ENCODE results near the gene SNX25. TPM values are rescaled to one million over a fixed set of nuclear protein-coding genes. Genes with fewer than 3 reads are reported as not detected.

SNX25 gene
- total and polyA plus RNA-seq, 2 of the 13 experiments (the other 11 are each of a cell fraction or from before 2014, with no cell fraction given): 23.4 to 23.5 TPM

- CTCF ChIA-PET (ENCODE audit: low intra/inter-chr PET ratio, low total read pairs): no interaction called here
- H3K27me3 ChIP-seq (ENCODE audit: control insufficient read depth in 1 of 2, insufficient read depth in 2 of 2, low read length in 2 of 2): no peaks in the 10 kb centered on the region
- DNase-seq (ENCODE audit: low spot score) (no peak), FAIRE-seq (no peak), ATAC-seq (no peak)
- intact Hi-C loops (cut with micrococcal nuclease; ENCODE audit: unreplicated experiment) (no loop called here), in situ Hi-C loops (cut with HindIII; ENCODE audit: extremely low pct_ligation_motif_present, low pct_unique_long_range_greater_than_20kb) (no loop called here)
- H2AFZ ChIP-seq (ENCODE audit: low read length): no peak overlapping the region
- no TSS peak for BruUV-seq (replicated peaks)
- POLR2A ChIA-PET: no interaction called here
- peaks cover 18% of the 10 kb centered on the region for H3K4me1 ChIP-seq (ENCODE audit: insufficient read depth, low read length)
- no peak overlapping the region for H3K4me3 ChIP-seq (replicated peaks in 1 of 3; ENCODE audit: insufficient read depth in 1 of 3, low read depth in 2 of 3, low read length in 3 of 3)
- no peaks in the 10 kb centered on the region for H3K36me3 ChIP-seq (replicated peaks in 1 of 2; ENCODE audit: control insufficient read depth in 1 of 2, insufficient read depth in 2 of 2, low read length in 2 of 2)
- H3K9me3 ChIP-seq (ENCODE audit: low read length): no peaks in the 10 kb centered on the region
- peaks cover 2% of the 10 kb centered on the region for H3K79me2 ChIP-seq (ENCODE audit: insufficient read depth, low read length)
- H4K20me1 ChIP-seq (ENCODE audit: insufficient read depth, low read length): no peaks in the 10 kb centered on the region
- no peak overlapping the region for H3K27ac ChIP-seq (ENCODE audit: extremely low read length, insufficient read depth, low read length)
- WGBS (ENCODE audit: low lambda C conversion rate): 95% methylated on average over 6 of the region's 6 CpGs
- no peak for TF ChIP-seq NFE2L1 (CRISPR knock-in tag; IDR thresholded peaks at IDR 0.05; ENCODE audit: borderline replicate concordance)
- no peak overlapping the region for H3K4me2 ChIP-seq (ENCODE audit: low read depth, low read length)
- H3K9ac ChIP-seq (ENCODE audit: insufficient read depth, low read depth, low read length): no peak overlapping the region
Observed at GRCh38 chr4:185390941-185391340, 181.5 kb downstream of the SNX25 start.

DNA sequence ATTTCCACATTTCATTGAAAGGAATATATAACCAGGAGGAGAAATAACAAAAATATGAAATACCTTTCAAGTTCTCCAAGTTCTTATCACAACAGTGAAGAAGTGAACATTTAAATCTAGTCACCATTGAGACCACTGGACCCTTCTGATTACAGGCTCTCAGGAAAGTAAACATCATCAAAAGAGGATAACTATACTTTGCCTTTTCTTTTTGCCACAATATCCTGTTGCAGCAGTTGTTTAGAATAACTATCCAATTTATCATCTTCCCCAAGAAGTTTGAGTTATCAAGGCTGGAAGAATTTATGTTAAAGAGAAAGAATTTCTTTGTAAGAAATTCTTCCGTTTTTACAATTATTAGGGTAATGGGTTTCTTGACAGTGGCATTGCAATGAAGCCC, 182.8 kb downstream of the SNX25 start:
- peaks cover 19% of the 10 kb centered on the region for H3K4me1 ChIP-seq (ENCODE audit: insufficient read depth, low read length)
- H2AFZ ChIP-seq (ENCODE audit: low read length): no peak overlapping the region
- no peak for TF ChIP-seq SP2 (CRISPR knock-in tag; IDR thresholded peaks at IDR 0.05)
- TF ChIP-seq ZNF354B (CRISPR knock-in tag; IDR thresholded peaks at IDR 0.05): no peak
- no peak for TF ChIP-seq E2F5 (CRISPR knock-in tag; conservative IDR thresholded peaks at IDR 0.05)
- no peak for TF ChIP-seq ZNF343 (CRISPR knock-in tag; IDR thresholded peaks at IDR 0.05)
- no peak for TF ChIP-seq ZFP37 (CRISPR knock-in tag; IDR thresholded peaks at IDR 0.05; ENCODE audit: borderline replicate concordance)
- TF ChIP-seq TBP (CRISPR knock-in tag; IDR thresholded peaks at IDR 0.05): no peak
- no peak for TF ChIP-seq ZFP36L2 (CRISPR knock-in tag; IDR thresholded peaks at IDR 0.05)
- no peak for TF ChIP-seq ZFP1 (CRISPR knock-in tag; IDR thresholded peaks at IDR 0.05)
- TF ChIP-seq AHR (CRISPR knock-in tag; IDR thresholded peaks at IDR 0.05): no peak
- H3K4me2 ChIP-seq (ENCODE audit: low read depth, low read length): no peak overlapping the region
- whole genome bisulfite sequencing (ENCODE audit: low lambda C conversion rate): 94% methylated on average over 1 of the region's 1 CpG
- H3K9me3 ChIP-seq (ENCODE audit: low read length): no peaks in the 10 kb centered on the region
- no peak overlapping the region for H3K27ac ChIP-seq (ENCODE audit: extremely low read length, insufficient read depth, low read length)
- FAIRE-seq: no peak
- in situ Hi-C loops (cut with HindIII; ENCODE audit: extremely low pct_ligation_motif_present, low pct_unique_long_range_greater_than_20kb) (no loop called here), intact Hi-C loops (cut with micrococcal nuclease; ENCODE audit: unreplicated experiment) (no loop called here)
- H3K27me3 ChIP-seq (ENCODE audit: control insufficient read depth in 1 of 2, insufficient read depth in 2 of 2, low read length in 2 of 2): no peaks in the 10 kb centered on the region
- H3K4me3 ChIP-seq (replicated peaks in 1 of 3; ENCODE audit: insufficient read depth in 1 of 3, low read depth in 2 of 3, low read length in 3 of 3): no peak overlapping the region
- H4K20me1 ChIP-seq (ENCODE audit: insufficient read depth, low read length): no peaks in the 10 kb centered on the region
- ChIA-PET POLR2A (no interaction called here), CTCF (ENCODE audit: low intra/inter-chr PET ratio, low total read pairs) (no interaction called here)
- peaks cover 2% of the 10 kb centered on the region for H3K79me2 ChIP-seq (ENCODE audit: insufficient read depth, low read length)
- no peak for ATAC-seq
- no peak overlapping the region for H3K9ac ChIP-seq (ENCODE audit: insufficient read depth, low read depth, low read length)
- DNase-seq (ENCODE audit: low spot score): no peak
- H3K36me3 ChIP-seq (replicated peaks in 1 of 2; ENCODE audit: control insufficient read depth in 1 of 2, insufficient read depth in 2 of 2, low read length in 2 of 2): no peaks in the 10 kb centered on the region
- BruUV-seq (replicated peaks): no TSS peak
